ENCODE measurements around the gene LRRTM4. TPM values are rescaled to one million over a fixed set of nuclear protein-coding genes. Genes with fewer than 3 reads are reported as not detected.

Gene LRRTM4
- total and polyA plus RNA-seq, 8 donors: 0.15 to 1.3 (median 0.28) TPM; not detected in 1

DNA sequence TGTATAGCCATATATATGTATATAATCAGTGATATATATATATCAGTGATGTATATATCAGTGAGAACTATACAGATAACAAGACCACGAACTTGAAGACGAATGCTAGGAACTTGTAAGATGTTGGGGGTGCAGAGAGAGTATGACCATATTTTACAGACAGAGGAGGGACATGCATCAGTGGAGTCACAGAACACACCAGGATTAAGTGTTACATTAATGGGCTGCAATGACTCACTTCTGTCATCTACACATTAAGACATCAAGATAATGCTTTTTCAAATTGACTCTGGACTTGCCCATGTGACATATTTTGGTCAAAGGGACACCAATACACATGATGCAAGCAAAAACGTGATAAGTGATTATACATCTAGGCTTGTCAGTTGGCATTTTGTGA, 501.0 kb downstream of the LRRTM4 start:
- no peak for ATAC-seq

DNA sequence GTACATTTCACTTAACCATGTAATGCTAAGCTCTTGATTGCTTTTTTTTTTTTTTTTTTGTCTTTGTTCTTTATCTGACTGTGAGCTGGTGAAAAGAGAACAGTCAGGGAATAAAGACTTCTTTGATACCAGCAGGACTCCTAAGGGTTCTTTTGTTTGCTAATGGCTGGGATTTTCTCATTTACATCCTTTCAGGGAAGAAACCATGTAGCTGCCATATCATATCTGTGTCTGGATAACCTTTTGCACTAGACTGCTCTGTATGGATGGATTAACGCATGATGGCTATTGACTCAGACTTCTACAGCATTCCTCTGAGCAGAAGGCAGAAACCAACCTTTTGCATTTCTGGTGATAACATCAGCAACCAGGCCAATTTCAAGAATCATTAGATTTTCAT, 504.0 kb downstream of the LRRTM4 start:
- H3K4me1 ChIP-seq: no peaks in the 10 kb centered on the region
- DNase-seq (no peak), FAIRE-seq (no peak), ATAC-seq (no peak)
- no peak overlapping the region for H3K27ac ChIP-seq
- 67 to 77% methylated on average over 1 of the region's 1 CpG for whole genome bisulfite sequencing, 2 donors
- TF ChIP-seq, protein P1, sequence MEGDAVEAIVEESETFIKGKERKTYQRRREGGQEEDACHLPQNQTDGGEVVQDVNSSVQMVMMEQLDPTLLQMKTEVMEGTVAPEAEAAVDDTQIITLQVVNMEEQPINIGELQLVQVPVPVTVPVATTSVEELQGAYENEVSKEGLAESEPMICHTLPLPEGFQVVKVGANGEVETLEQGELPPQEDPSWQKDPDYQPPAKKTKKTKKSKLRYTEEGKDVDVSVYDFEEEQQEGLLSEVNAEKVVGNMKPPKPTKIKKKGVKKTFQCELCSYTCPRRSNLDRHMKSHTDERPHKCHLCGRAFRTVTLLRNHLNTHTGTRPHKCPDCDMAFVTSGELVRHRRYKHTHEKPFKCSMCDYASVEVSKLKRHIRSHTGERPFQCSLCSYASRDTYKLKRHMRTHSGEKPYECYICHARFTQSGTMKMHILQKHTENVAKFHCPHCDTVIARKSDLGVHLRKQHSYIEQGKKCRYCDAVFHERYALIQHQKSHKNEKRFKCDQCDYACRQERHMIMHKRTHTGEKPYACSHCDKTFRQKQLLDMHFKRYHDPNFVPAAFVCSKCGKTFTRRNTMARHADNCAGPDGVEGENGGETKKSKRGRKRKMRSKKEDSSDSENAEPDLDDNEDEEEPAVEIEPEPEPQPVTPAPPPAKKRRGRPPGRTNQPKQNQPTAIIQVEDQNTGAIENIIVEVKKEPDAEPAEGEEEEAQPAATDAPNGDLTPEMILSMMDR (IDR thresholded peaks at IDR 0.05): no peak
- intact Hi-C loops (cut with DNase I): no loop called here
- H3K9me3 ChIP-seq: no peaks in the 10 kb centered on the region
- no peak overlapping the region for H3K4me3 ChIP-seq
- no peaks in the 10 kb centered on the region for H3K27me3 ChIP-seq
- no peaks in the 10 kb centered on the region for H3K36me3 ChIP-seq

More for the DNA sequence above, 501.0 kb downstream of the LRRTM4 start:
- Histone ChIP-seq H3K9me3 (no peaks in the 10 kb centered on the region), H3K36me3 (no peaks in the 10 kb centered on the region), H3K27ac (no peak overlapping the region), H3K4me1 (no peaks in the 10 kb centered on the region), H3K27me3 (no peaks in the 10 kb centered on the region), H3K4me3 (no peak overlapping the region)
- WGBS, 2 donors: 48 to 57% methylated on average over 3 of the region's 3 CpGs
- no peak for DNase-seq
- TF ChIP-seq, protein P1 (IDR thresholded peaks at IDR 0.05): no peak
- intact Hi-C loops (cut with DNase I): no loop called here
- no peak for FAIRE-seq

DNA sequence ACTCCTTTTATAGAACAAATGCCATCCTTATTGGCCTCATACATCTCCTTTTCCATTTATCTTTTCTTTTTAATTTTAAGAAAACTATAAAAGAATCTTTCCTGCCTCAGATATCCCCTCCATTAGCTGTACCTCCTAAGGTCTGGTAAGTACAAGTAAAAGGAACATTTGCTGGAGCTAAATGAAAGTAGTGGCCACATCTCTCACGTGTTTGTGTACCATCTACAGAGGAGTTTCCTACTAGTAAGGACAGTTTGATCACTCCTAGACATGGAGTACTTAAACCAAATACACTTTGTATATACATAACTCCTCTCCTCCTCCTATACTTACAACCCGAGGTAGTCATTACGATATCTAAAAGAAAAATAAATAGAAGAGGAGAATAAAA, 504.8 kb downstream of the LRRTM4 start:
- TF ChIP-seq, protein P1 (IDR thresholded peaks at IDR 0.05): no peak
- Histone ChIP-seq H3K4me3 (no peak overlapping the region), H3K27ac (no peak overlapping the region), H3K36me3 (no peaks in the 10 kb centered on the region), H3K4me1 (no peaks in the 10 kb centered on the region), H3K27me3 (no peaks in the 10 kb centered on the region), H3K9me3 (no peaks in the 10 kb centered on the region)
- ATAC-seq (no peak), DNase-seq (no peak), FAIRE-seq (no peak)
- intact Hi-C loops (cut with DNase I): no loop called here
- WGBS, 2 donors: 57 to 75% methylated on average over 3 of the region's 3 CpGs

DNA sequence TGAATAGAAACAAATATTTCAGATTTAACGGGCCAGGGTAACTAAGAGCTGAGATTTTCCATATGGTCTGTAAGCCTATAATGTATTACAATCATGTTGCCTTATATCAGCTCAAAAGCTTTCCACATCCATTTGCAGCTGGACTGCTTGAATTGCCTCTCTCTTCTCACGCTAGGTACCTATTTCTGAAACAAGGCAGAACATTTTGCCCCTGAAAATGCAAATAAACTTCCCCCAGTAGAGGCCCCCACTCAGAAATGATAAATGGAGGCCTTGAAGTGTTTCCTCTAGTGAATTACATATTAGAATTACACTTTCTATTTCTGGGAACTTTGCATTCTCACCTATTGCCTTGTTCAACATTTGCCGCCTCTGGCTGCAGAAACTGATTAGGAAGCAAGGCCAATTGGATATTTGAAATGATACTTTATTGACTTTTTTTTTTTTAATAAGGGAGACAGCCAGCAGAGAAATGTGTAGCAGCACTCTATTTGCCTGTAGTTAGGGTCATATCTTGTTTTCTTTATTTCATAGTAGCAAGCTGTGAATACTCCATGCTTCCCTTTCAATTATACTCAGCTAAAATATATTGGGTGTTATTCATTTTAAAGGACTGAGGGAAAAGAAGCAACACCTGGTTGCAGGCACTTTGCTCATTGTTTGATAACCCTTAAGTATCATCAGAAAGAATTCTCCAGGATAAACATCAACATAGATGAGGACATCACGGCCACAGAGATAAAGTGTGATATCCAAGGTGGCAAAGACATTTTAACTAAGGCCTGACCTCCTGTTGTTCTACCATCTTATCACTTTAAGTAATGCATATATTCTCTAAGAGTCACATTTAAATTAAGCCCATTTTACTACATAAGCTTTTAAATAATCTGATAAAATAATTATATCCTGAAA, 505.5 kb downstream of the LRRTM4 start:
- Histone ChIP-seq H3K4me3 (no peak overlapping the region), H3K27me3 (no peaks in the 10 kb centered on the region), H3K36me3 (no peaks in the 10 kb centered on the region), H3K9me3 (no peaks in the 10 kb centered on the region), H3K4me1 (no peaks in the 10 kb centered on the region), H3K27ac (no peak overlapping the region)
- 63 to 67% methylated on average over 4 of the region's 4 CpGs for WGBS, 2 donors
- intact Hi-C loops (cut with DNase I): no loop called here
- FAIRE-seq: no peak
- ATAC-seq: no peak
- TF ChIP-seq, protein P1 (IDR thresholded peaks at IDR 0.05): no peak
- DNase-seq: no peak

DNA sequence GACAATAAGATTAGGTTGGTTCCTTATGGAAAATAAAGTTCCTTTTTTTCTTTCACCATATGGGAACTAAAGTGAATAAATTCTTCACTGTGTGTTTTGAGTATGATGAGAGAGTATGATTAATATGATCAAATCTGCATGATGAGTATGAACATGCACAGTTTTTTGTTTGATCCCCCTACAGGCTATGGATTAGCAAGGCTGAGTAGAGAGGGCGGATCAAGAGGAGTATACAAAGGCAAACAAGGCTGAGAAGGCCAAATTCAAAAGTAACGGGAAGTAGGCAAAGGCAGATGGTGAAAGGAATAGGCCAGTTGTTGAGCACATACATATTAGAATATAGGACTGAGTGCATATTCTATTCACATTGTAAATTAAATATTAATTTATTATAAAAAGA, 508.2 kb downstream of the LRRTM4 start:
- no peak overlapping the region for H3K4me3 ChIP-seq
- FAIRE-seq: no peak
- TF ChIP-seq, protein P1 (IDR thresholded peaks at IDR 0.05): no peak
- WGBS, 2 donors: 65 to 81% methylated on average over 2 of the region's 2 CpGs
- no peaks in the 10 kb centered on the region for H3K9me3 ChIP-seq
- H3K27ac ChIP-seq: no peak overlapping the region
- no peak for DNase-seq
- no peak for ATAC-seq
- H3K4me1 ChIP-seq: no peaks in the 10 kb centered on the region
- H3K27me3 ChIP-seq: no peaks in the 10 kb centered on the region
- intact Hi-C loops (cut with DNase I): no loop called here
- no peaks in the 10 kb centered on the region for H3K36me3 ChIP-seq

Data from pancreas (tissue), 10 donors.